HFFc6 (cell line): Measurements from ENCODE around the gene GPR32. TPM values are rescaled to one million over a fixed set of nuclear protein-coding genes. Genes with fewer than 3 reads are reported as not detected.

Source experiments
- DNase-seq: peaks from one replicate; pipeline ENCODE4 v3.0.0-alpha.2; 2018
- H3K27ac Mint-ChIP-seq: 2 replicates; pipeline ENCODE4 v1.8.0; 2020; ENCODE audit warnings: mild to moderate bottlenecking, mixed read lengths
- H3K27me3 Mint-ChIP-seq: 2 replicates; pipeline ENCODE4 v1.8.0; 2021; ENCODE audit warnings: mild to moderate bottlenecking, moderate library complexity, mixed read lengths; ENCODE audit not compliant: insufficient read depth
- H3K36me3 Mint-ChIP-seq: 2 replicates; pipeline ENCODE4 v1.8.0; 2021; ENCODE audit warnings: low read depth, mixed read lengths
- H3K4me1 Mint-ChIP-seq: 2 replicates; pipeline ENCODE4 v1.8.0; 2020; ENCODE audit warnings: low read depth, mixed read lengths
- H3K4me3 Mint-ChIP-seq: 2 replicates; pipeline ENCODE4 v1.8.0; 2020; ENCODE audit warnings: mild to moderate bottlenecking, moderate library complexity, mixed read lengths
- H3K9me3 Mint-ChIP-seq: 2 replicates; pipeline ENCODE4 v1.8.0; 2020; ENCODE audit warnings: mild to moderate bottlenecking, mixed read lengths
- total RNA-seq, 6 experiments: library from RNA; stranded (reverse); fragmentation: NEBNext Ultra II Directional; extraction: Animal tissue kit (Norgen Biotek cat#: 25700); gene quantifications; 2 replicates in 1 of 6; 3 replicates in 5 of 6; pipeline ENCODE4 v1.2.3, GENCODE V29; 2021
- TF ChIP-seq, protein P1 (sequence below): fragments of 200-600 bp; sonication (generic); IDR thresholded peaks from 2 replicates; pipeline ENCODE4 v1.5.0; 2021; ENCODE audit warnings: antibody characterized with exemption, mild to moderate bottlenecking

The GPR32 gene
- total RNA-seq, 6 experiments from 2014 or later: not detected

DNA sequence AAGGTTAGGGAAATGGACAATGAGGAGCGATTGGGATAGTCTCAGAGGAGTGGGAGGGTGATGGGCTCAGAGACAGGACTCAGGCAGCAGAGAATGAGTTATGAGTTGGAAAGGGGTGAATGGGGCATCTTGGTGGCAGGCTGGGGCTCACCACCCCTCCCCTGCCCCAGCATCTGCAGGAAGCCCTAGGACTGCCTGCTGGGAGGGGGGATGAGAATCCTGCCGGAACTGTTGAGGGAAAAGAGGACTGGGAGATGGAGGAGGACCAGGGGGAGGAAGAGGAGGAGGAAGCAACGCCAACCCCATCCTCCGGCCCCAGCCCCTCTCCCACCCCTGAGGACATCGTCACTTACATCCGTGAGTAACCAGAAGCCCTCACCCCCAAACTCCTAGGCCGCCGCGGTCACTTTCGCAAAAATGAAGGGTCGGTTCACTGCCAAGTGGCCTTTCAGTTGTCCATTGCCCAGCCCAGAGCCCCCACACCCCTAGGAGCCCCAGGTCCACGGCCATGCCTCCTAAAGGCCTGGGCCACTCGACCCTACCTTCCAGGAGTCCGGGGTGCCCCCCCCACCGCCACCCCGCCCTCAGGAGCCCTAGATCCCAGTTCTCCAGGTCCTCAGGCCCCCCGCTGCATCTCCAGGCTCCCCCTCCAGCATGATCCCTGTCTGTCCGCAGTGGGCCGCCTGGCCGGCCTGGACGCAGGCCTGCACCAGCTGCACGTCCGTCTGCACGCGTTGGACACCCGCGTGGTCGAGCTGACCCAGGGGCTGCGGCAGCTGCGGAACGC lies 46.3 kb upstream of the GPR32 start:
- peaks cover 9% of the 10 kb centered on the region; the same call in 1 of the 2 replicates for H3K36me3 Mint-ChIP-seq
- H3K27me3 Mint-ChIP-seq: no peaks in the 10 kb centered on the region; the same call in none of the 2 replicates
- H3K4me3 Mint-ChIP-seq: peak overlapping the region; percentile 90
- no peak for DNase-seq
- H3K9me3 Mint-ChIP-seq: no peaks in the 10 kb centered on the region
- H3K27ac Mint-ChIP-seq: peak overlapping the region; percentile 90
- H3K4me1 Mint-ChIP-seq: peaks cover 49% of the 10 kb centered on the region
- TF ChIP-seq, protein P1, sequence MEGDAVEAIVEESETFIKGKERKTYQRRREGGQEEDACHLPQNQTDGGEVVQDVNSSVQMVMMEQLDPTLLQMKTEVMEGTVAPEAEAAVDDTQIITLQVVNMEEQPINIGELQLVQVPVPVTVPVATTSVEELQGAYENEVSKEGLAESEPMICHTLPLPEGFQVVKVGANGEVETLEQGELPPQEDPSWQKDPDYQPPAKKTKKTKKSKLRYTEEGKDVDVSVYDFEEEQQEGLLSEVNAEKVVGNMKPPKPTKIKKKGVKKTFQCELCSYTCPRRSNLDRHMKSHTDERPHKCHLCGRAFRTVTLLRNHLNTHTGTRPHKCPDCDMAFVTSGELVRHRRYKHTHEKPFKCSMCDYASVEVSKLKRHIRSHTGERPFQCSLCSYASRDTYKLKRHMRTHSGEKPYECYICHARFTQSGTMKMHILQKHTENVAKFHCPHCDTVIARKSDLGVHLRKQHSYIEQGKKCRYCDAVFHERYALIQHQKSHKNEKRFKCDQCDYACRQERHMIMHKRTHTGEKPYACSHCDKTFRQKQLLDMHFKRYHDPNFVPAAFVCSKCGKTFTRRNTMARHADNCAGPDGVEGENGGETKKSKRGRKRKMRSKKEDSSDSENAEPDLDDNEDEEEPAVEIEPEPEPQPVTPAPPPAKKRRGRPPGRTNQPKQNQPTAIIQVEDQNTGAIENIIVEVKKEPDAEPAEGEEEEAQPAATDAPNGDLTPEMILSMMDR: no peak

DNA sequence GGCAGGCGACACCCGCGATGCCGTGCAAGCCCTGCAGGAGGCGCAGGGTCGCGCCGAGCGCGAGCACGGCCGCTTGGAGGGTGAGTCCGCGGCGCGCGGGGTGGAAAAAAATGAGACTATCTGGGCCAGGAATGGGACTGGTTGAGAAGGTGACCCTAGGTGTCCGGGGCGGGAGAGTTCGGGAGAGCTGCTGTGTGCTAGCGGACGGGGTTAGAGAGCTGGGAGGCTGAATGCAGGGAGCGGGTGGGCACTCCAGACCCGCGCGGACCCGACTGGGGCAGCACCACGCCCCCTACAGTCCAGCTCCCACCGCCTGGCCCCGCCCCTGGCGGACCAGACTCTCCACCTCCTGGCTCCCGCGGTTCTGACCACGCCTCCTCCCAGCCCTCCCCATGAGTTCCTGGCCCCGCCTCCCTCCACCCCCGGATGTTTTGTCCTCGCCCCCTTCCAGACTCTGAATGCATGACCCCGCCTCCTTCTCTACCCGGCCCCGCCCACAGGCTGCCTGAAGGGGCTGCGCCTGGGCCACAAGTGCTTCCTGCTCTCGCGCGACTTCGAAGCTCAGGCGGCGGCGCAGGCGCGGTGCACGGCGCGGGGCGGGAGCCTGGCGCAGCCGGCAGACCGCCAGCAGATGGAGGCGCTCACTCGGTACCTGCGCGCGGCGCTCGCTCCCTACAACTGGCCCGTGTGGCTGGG lies 45.6 kb upstream of the GPR32 start:
- Mint-ChIP-seq H3K36me3 (peaks cover 9% of the 10 kb centered on the region; the same call in 1 of the 2 replicates), H3K4me1 (peaks cover 49% of the 10 kb centered on the region), H3K27ac (peak overlapping the region; percentile 90), H3K4me3 (peak overlapping the region; percentile 90), H3K27me3 (no peaks in the 10 kb centered on the region; the same call in none of the 2 replicates), H3K9me3 (no peaks in the 10 kb centered on the region)
- TF ChIP-seq, protein P1: peak; percentile 89
- peak; percentile 99 for DNase-seq

GRCh38 chr19:50725218-50725910 lies 44.9 kb upstream of the GPR32 start:
- Mint-ChIP-seq H3K9me3 (no peaks in the 10 kb centered on the region), H3K27ac (peak overlapping the region; percentile 71), H3K4me1 (peaks cover 45% of the 10 kb centered on the region), H3K36me3 (peaks cover 9% of the 10 kb centered on the region; the same call in 1 of the 2 replicates), H3K27me3 (no peaks in the 10 kb centered on the region; the same call in none of the 2 replicates), H3K4me3 (peak overlapping the region; percentile 90)
- no peak for DNase-seq
- TF ChIP-seq, protein P1: no peak

DNA sequence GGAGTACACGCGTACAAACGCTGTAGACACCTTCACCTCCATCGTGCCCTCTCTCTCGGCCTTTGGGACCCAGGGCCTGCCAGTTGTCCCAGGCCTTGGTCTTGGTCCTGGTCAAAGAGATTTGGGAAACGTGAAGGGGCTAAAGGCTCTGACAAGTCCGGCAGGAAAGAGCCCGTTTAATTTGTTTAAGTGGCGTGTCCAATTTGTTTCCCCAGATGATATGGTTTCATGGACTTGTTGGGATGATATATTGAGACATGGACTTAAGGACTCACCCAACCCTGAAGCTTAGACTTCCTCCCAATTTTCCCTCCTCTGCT lies 44.4 kb upstream of the GPR32 start:
- Mint-ChIP-seq H3K4me3 (peak overlapping the region; percentile 90), H3K27me3 (no peaks in the 10 kb centered on the region; the same call in none of the 2 replicates), H3K4me1 (peaks cover 40% of the 10 kb centered on the region), H3K27ac (0 out of 2 replicates have a peak overlapping the region, but pooled peaks have one; percentile 31), H3K9me3 (no peaks in the 10 kb centered on the region), H3K36me3 (peaks cover 9% of the 10 kb centered on the region; the same call in 1 of the 2 replicates)
- DNase-seq: no peak
- TF ChIP-seq, protein P1: no peak

DNA sequence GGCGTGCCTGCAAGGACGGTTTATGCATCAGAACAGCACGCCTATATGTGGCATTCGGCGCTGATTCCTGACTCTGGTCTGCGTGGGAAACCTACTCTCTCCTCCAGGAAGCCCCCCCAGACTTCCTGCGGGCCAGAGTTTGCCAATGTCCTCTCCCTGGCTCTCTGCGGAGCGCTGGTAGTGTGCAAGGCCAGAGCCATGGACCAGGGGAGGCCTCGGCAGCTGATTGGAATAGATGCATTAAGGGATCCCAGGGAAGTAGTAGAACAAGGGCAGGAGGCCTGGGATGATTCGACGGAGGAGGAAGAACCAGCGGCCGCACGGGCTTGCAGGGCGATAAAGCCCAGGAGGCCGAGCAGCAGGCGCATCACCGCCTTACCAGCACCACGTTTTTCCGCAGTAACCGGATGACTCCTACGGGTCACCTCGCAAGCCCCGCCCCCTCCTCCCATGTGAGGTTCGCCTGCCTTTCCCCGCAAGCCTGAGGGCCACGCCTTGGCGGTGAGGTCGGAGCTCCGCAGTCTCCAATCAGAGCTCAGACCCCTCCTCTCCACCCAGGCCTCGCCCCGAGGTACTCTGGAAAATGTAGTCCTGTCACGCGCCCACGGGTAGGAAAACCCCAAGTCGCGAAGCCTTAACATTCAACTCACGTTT lies 42.1 kb upstream of the GPR32 start:
- no peak overlapping the region for H3K27ac Mint-ChIP-seq
- no peak overlapping the region for H3K4me3 Mint-ChIP-seq
- H3K27me3 Mint-ChIP-seq: no peaks in the 10 kb centered on the region; the same call in none of the 2 replicates
- H3K9me3 Mint-ChIP-seq: no peaks in the 10 kb centered on the region
- H3K4me1 Mint-ChIP-seq: peaks cover 16% of the 10 kb centered on the region
- TF ChIP-seq, protein P1: no peak
- peaks cover 9% of the 10 kb centered on the region; the same call in 1 of the 2 replicates for H3K36me3 Mint-ChIP-seq
- DNase-seq: no peak
